IPS DF 19.7 (cell line): ENCODE data around the gene ATAD2B.

Source experiments
- DNase-seq: peaks from one replicate; pipeline ENCODE4 v3.0.0-alpha.2; 2013; ENCODE audit warnings: low read depth, low spot score

The ATAD2B gene

DNA sequence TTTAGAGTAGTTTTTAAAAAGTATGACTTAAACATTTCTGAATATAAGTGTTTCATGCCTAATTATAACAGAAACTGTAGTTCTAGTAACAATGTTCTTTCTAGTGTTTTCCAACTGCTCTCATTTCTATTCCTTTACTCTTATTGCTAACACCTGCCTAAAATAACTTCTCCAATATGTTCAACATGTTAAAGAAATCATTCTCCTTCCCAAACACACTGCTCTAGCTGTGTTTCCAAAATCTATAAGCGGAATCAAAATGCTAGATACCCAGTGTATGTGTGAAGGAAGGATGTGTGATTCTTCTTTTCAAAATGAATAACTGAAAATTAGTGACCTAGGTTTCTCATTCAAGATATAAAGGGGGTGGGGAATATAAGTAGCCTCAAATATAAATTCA, 89.1 kb downstream of the ATAD2B start:
- DNase-seq: no peak

DNA sequence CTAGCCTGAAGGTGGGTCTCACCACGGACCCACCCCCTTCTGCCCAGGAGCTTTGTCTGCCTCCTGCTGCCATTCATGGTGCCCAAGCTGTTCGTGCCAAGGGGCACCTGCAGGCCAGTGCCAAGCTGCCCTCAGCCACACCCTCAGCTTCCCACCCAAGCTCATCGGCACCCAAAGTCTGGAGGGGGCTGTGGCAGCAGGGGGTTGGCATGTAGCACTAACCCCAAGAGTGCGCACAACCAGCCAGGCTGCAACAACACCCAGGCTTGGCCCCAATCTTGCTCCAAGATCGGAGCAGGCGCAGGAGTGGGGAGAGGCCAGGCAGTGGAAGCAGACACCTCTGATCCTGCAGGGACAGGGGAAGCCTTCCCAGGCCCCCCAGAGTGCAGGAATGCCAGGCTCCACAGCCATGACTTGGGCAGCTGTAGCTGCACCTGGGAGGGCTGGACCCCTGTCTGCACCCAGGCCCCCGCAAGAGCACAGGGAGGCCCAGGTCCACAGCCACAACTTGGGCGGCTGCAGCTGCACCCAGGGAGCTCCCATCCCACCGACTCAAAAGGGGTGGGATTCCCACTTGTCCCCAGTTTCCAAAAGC, 89.9 kb downstream of the ATAD2B start:
- no peak for DNase-seq

DNA sequence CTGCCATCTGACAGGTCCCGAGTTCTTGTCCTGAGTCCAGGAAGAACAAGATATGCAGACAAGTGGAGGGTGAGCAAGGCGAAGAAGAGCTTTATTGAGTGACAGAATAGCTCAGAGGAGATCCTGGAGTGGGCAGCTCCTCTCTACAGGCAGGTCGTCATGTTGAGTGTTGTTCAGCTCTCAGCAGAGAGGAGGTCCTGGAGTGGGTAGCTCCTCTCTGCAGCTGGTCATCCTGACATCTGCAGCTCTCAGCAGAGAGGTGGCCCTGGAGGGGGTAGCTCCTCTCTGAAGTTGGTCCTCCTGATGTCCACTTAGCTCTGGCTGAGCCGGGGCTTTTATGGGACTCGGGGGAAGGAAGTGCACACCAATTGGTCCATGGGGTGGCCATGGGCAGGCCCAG, 90.4 kb downstream of the ATAD2B start:
- no peak for DNase-seq

DNA sequence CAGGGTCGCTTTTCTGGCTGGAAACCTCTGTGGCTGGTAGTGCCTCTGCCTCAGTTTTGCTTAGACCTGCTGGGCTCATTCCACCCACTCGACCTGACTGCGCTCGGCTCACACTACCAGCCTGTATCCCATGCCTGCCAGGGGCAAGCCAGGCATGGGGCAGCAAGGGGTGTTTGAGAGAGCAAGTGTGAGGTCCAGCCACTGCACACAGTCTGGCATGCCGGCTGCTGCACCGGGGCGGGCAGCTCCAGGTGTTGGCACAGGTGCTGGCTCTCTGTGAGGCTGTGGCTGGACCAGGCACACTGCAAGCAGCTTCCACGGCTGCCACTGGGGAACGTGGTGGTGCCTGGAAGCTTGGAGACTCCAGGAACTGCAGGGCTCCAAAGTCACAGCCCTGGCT, 90.9 kb downstream of the ATAD2B start:
- no peak for DNase-seq

DNA sequence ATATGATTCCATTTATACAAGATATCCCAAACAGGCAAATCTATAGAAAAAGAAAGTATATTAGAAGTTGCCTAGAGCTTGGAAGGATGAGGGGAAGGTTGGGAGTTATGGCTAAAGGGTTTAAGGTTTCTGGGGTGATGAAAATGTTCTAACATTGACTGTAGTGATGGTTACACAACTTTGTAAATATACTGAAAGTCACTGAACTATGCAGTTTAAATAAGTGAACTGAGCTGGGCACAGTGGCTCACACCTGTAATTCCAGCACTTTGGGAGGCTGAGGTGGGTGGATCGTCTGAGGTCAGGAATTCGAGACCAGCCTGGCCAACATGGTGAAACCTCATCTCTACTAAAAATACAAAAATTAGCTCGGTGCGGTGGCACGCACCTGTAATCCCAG, 91.5 kb downstream of the ATAD2B start:
- no peak for DNase-seq

DNA sequence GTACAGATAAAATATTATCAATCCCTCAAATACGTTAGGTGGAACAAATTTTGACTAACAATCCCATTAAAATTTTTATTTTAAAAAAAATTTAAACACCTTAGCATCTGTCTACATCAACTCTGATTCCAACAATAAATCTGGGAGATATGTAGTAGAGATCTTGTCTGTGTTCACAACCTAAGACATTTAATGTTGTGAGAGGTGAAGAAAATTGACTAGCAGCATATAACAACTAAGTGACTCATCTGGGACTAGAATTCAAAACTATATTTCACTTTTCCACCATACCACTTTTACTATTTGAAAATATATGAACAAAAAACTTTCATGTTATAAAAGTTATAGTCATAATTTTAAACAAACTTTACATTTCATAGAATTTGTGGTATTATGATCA, 97.9 kb downstream of the ATAD2B start:
- no peak for DNase-seq

DNA sequence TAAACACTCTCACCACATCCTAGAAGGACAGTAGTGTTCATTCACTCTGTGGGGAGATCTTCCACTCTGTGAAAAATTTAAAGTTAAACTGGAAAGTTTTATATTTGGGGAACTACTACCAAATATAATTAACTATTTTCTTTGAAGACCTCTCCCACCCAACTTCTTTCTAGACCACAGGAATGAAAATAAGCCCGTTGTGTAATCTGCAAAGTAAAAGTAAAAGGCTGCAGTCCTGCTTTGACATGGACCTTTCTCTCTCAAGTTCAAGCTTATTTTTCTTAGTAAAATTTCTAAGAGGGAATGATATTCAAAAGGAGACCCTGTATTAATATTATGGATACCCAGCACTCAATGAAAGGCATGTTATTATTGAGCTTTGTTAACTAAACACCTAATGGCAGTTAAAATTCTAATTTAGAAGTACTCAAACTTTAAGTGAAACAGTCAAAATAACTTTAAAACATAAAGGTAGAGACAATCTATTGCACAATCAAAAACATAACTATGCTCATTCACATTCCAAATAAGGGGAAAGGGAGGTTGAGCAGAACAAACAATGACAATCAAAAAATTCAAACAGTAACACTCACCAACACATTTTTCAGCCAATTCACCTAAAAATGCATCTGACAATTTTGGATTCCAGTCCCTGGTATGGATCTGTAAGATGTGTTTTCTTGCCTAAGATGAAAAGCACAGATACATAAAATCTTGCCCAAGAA, 98.5 kb downstream of the ATAD2B start:
- no peak for DNase-seq

DNA sequence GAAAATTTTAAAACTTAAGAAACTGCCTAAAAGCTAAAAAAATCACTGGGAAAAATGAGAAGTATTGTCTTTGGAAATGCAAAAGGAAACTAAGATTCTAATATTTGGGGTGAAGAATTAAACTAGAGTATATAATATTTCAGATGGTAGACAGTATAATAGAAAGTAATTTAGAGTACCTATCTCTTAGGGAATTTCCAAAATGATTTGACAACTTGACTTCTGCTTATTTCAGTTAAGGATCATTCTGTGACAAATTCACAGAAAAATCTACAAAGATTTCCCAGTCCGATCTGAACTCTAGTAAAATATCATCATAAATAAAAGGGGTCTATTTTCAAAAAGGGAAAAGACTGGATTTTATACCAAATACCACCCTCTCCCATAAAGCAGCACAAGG, 99.6 kb downstream of the ATAD2B start:
- DNase-seq: no peak

DNA sequence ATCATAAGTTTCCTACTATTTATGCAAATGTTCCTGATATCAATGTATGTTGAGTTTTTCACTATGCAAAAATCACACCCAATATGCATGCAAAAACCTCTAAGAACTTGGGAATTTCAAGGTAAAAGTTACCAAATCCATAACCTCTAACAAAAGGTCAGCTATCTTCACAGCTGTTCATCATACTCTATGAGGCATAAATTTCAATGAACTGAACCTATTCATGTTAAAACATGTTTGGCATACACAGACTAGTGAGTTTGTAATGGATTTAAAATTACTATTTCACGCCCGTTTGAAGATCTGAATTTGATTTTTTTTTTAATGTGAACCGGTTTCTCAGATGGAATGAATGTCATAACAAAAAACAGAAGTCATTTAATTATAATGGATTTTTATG, 100.2 kb downstream of the ATAD2B start:
- no peak for DNase-seq

DNA sequence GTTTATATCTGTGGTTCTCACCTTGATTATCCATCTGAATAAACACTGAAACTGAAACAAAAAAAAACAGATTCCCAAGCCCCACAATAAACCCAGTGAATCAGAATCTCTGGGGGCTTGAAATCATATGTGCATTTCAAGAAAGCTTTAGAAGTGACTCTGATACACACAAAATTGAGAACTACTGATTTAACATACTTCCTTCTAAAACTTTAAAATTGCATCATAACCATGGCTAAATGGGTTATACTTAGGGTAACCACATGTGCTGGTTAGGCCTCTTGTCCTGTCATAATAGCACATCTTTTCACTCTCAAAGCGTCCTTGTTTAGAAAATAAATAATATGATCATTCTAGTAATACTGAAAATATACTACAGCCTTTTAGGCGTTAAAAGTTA, 100.9 kb downstream of the ATAD2B start:
- DNase-seq: no peak

DNA sequence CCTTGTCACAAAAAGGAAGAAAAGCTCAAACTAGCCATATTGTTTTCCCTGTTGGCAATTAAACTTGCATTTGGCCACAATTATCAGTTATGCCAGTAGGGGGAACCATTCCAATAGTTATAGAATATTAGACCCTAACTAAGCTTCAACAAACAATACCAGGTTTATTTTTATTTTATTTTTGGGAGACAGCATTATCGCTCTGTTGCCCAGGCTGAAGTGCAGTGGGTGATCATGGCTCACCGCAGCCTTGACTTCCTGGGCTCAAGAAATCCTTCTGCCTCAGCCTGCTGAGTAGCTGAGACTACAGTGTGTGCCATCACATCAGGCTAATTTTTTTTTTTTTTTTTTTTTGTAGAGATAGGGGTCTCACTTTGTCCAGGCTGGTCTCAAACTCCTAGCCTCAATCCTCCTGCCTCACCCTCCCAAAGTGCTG, 102.1 kb downstream of the ATAD2B start:
- DNase-seq: no peak

DNA sequence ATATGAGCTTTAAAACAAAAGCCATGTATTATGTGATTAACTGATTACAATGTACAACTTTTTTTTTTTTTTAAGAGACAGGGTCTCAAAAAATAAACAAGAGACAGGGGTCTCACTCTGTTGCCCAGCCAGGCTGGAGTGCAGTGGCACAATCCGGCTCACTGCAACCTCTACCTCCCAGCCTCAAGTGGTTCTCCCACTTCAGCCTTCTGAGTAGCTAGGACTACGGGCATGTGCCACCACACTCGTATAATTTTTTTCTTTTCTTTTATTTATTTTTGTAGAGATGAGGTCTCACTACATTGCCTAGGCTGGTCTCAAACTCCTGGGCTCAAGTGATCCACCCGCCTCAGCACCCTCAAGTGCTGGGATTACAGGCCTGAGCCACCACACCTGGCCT, 103.1 kb downstream of the ATAD2B start:
- no peak for DNase-seq

DNA sequence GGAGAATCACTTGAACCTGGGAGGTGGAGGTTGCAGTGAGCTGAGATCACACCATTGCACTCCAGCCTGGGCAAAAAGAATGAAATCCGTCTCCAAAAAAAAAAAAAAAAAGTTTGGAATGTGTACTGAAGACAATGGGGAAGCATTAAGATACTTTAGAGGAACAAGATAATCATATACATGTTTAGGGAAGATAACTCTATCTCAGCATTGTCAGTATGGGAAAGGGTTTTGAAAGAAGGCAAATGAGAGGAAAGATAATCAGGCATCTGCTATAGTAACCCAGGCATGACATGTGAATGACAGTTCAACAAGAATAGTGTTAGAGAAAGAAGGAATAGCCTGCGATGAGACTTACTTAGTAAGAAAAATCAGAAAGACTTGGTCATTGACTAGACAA, 112.0 kb downstream of the ATAD2B start:
- DNase-seq: no peak

DNA sequence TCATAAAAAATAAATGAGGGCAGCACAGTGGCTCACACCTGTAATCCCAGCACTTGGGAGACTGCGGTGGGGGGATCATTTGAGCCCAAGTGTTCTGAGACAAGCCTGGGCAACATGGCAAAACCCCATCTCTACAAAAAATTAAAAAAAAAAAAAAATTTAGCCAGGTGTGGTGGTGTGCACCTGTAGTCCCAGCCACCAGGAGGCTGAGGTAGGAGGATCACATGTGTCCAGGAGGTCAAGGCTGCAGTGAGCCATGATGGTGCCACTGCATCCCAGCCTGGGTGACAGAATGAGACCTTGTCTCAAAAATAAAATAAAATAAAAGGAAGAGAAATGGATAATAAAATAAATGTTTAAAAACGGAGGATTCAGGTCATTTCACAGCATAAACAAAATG, 113.5 kb downstream of the ATAD2B start:
- no peak for DNase-seq

DNA sequence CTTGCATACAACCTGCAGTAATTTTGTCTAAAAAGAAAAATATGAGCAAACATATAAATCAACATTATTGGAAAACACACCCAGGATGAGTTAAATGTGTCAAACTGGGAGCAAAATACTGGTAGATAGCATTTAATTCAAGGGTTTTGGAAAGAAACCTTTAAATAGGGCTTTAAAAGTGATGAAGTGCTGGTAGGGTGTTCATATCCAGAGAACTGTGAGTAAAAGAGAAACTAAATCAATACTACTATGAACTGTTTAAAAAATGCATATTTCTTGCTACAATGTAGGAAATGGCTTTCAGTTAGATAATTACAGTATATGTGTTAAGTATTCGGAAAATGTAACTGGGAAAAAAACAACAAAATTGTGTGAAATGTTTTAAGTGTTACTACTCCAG, 117.8 kb downstream of the ATAD2B start:
- no peak for DNase-seq

DNA sequence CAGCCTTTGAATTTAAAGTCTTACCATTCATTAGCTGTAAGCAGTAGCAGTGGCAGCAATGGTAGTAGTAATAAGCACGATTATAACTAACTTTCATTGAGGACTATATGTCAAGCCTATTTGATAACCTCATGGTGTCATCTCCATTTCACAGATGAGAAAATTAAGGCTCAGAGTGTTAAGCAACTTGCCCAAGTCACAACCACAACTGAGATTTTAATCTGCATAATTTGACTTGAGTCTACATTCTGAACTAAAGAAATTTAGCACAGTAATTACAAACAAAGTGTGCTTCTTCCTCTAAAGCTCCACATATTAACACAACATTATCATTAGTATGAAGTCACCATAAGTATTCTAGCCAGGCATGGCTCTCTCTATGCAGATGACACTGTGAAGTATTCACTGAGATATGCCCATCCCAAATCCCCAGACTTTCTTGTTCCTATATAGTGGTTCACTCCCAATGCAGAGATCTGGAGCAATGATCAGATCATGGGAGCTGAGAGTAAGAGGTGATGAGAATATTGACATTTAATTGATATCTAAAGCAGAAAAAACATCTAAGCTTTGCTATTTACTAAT, 120.2 kb downstream of the ATAD2B start:
- DNase-seq: no peak

DNA sequence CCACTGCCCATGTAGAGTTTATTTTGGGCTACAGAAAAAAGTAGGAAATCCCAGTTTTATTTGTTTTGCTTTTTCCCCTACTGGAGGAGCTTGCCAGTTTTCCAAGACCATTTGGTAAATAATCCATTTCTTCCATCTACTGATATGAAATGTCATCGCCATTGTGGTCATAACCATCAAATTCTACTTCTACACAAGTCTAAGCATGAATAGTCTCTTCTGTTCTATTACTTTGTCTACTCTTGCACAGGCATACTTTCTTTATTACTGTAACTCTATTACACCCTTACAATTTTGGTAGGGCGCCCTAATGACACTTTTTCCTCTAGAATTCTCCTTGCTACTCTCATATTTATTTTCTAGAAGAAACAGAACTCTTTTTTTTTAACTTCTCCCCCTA, 120.7 kb downstream of the ATAD2B start:
- DNase-seq: no peak

DNA sequence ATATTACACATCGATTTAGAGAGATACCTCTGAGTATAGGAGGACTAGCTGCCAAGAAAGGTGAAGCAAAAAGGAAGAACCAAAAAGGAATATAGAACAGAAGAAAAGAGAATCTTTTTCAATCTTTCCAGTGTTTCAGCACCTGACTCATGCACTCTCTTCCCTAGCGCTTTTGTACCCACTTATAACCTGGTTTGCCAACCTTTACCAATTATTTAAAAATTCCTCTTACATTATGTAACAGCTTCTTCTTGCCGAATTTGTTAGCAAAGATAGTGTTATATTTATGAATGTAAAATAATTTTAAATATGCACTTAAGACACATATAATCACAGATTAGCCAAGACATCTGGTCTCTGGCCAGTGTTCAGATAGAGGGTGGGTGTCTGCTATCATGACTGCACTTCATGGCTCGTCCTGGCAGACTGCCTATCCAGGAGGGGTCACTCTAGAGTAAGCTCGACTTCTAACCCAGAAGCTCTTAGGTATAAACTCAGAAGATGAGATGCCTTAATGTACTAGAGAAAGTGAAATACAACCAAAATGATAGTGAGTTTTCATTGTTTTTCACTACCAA, 122.9 kb downstream of the ATAD2B start:
- no peak for DNase-seq

DNA sequence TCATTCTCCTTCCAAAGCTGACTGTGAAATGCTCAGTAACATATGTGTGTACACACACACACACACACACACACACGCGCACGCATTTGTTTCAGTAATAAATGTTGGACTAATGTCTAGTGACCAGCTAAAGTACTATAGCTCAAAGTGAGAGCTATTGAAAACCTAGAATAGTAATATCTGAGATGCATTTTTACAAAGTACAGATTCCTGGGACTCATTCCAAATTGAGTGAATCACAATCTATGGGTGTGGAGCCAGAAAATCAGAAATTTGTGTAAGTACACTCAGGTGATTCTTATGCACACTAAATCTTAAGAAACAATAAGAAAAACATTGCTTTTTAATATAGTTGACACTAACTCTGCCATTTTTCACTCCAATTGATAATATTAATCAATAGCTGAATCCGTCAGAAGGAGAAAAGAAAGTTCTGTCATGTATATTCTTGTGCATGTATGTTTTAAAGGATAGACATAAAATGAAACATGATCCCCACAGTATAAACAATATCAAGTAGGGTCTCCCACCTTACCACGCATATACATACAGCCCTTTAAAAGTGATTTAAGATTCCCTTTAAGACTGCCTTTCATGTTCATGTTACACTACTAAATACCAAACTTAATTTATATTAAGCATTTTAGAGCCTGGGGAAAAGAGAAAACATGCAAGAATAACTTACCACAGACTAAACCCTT, 123.5 kb downstream of the ATAD2B start:
- no peak for DNase-seq

DNA sequence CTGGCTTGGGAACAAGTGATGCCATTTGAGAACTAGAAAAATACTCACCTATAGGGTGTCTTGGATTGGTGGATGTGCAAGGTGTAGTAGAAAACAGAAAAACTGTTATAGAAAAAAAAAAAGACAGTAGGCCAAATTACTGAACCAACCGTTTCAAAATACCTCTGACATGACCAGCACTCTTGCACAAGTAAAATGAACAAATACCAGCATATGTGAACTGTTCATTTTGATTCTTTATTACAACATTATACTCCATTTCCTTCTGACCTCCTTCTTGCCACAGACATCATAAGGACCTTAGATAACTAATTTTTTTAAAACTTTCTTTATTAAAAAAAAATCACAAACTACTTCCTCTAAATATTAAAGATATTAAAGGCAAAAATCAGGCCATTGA, 125.5 kb downstream of the ATAD2B start:
- no peak for DNase-seq

DNA sequence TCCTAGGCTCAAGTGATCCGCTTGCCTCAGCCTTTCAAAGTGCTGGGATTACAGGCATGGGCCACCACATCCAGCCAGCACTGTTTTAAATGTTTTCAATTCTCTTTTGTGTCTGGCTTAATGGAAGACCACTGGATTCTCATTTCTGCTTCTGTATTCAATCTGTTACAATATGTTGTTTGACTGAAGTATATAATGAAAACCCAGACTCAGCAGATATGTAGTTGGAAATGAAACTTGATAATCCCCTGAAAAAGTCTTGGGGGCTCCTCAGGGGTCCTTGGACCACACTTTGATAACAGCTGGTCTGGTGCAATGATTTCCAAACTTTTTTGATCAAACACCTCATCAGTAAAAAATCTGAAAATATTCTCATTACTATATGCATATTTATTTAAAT, 132.7 kb downstream of the ATAD2B start:
- DNase-seq: no peak

DNA sequence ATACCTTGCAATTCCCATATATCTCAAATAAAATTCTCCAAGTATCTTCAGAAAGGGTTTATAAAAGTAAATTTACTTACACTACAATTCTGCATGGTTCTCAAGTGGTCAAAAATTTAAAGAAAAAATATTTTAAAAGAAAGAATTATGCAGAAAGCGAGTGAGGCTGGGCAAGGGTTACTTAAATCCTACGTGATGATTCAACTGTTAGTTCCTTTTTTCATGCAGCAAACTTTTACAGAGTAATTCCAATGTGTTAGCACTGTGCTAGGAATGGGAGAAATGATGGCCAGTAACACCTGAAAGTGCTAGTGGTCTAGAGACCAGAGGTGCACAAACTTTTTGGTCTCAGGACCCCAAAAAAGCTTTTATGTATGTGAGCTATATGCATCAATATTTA, 133.4 kb downstream of the ATAD2B start:
- DNase-seq: no peak
